Frontal cortex (tissue), 4 donors: Measurements from ENCODE around the gene OTUD5. TPM values are rescaled to one million over a fixed set of nuclear protein-coding genes. Genes with fewer than 3 reads are reported as not detected.
A peak's percentile ranks its signal among the peaks of the same experiment; 100 is the strongest.

Experiments
- DNase-seq, 2 donors: peaks; one replicate each; pipeline ENCODE4 v3.0.0; 2012; ENCODE audit warnings: low spot score in 2 of 2
- FAIRE-seq: peaks from 2 replicates; lab custom pipeline; 2012; peaks lifted over from hg19 to GRCh38; lab: Jason Lieb, UNC
- total RNA-seq: library from RNA; depleted of rRNA; stranded (reverse); fragments of >200 nt; gene quantifications from one replicate; pipeline ENCODE4 v1.2.3, GENCODE V29; 2014
- donor health status: control.
- donor health status: control.
- donor health status: control.

OTUD5 gene
- total RNA-seq, 1 donor from 2014 or later, result 17.1 TPM

DNA sequence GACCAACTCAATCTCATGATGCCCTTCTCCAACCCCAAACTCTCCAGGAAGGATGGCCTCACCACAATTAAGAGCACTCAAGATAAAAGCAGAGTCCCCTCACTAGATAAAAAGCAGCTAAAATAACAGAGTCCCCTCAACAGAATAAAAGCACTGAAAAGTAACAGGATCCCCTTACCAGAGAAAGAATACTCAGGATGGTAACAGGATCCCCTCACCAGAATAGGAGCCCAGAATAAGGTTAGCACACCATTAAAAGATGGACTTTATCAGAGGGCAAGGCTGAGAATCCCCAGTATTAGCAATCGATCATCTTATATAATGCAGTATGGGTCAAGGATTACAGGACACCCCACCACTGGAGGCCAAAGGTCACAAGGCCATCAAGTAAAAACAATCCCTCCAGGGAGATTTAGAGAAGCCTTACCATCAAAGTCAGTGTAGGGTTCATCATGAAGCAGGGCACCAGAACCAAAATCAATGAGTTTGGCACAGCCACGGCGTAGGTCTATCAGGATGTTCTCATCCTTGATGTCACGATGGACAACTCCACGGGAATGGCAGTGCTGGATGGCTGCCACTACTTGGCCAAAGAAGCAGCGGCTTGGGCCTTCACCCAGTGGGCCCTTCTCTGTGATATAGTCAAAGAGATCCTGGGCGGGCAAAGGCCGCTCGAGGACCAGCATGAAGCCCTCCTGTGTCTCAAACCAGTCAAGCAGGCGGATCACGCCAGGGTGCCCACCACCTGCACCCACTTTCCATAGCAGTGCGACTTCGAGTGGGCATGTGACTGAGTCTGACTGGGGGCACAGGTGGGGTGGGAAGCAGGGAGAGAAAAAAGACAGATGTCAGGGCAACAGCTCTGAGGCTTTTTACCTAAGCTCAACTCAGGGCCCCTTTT lies 42.6 kb downstream of the OTUD5 start:
- DNase-seq (no peak), FAIRE-seq (no peak)

DNA sequence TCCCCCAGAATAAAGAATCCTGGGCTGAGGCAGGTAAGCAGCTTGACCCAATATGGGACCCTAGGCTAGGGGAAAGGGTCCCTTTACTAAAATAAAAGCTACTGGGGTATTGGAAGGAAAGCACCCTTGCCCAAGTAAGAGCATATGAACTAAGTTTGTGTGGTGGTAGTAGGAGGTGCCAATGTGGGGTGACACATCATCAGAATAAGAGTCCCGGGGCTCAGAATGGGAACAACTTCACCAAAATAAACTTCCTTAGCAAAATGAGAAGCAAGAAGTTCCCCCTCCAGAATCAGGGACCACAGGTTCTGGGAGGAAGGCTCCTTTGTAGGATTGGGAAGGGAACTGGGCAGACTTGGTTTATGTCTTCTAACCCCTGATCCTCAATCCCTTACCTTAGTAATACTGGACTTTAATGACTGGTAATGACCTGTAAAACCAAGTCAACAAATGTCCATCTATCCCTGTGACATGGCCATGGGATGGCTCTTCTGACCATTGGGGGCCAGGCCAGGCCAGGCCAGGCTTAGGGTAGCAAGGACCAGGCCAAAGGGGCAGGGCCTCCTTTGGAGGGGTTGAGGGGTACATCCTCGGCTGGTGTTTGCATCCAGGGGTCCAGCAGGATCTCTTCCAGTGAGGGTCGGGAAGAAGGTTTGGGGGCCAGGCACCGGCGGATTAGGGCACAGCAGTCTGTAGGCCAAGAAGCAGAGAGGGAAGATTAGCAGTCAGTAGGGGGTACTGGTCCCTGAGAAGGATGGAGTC lies 43.6 kb downstream of the OTUD5 start:
- DNase-seq, result no peak
- FAIRE-seq, result no peak

DNA sequence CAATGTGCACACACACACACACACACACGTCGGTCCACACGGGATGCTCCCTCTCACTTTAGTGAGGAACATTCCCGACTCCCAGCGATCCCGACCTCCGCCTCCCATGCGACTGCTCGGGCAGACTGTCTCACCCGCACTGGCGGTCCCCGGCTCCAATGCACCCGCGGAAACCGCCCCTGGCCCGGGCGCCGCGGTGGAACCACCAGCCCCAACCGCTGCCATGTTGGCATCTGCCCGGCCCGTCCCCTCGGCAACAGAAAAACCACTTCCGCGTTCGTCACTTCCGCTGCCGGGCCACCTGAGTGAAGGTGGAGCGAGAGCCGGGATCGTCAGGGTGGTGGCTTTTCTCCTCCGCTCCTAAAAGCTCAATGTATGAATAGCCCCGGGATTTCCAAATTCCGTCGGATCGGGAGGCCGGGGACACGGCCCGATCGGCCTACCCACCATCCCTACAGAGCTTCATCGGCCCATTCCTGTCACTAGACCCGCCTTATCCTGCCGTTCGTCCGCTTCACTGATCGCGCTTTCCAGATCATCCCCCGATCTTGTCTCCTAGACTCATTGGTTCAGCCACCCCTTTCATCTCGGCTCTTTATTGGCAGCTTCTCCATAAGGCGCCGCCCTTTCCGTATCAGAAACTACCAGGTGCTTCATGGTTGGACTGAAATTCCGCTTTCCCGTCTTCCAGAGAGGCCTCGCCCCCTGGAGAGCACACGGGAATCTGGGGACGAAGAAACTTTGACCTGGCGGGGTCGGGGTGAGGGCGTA lies 45.8 kb downstream of the OTUD5 start, which contains the start of gene SLC35A2:
TSS of gene SLC35A2 (minus strand) at position 235 of the 771 bp plus-strand sequence. CDS start at position 225, 10 bp downstream.
- DNase-seq (peak; percentile 75 to 81), FAIRE-seq (no peak)

DNA sequence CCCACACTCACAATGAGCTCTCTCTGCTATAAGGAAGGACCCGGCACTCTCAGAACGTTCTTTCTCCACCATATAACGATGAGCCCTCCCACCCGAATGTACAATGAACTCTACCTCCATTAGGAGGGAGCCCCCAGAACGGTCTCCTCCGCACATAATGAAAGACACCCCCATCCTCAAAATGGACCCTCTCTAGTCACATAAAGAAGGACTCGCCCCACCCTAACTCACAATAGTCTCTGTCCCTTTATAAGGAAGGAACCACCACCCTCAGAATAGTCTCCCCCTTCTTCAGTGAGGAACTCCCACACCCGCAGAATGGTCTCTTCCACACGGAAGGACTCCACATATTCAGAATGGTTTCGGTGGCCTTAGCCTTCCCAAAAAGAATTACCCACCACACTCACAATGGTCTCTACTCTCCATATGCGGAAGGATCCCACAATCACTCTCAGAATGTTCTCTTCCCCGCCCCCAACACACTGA lies 46.4 kb downstream of the OTUD5 start:
- DNase-seq, result no peak

DNA sequence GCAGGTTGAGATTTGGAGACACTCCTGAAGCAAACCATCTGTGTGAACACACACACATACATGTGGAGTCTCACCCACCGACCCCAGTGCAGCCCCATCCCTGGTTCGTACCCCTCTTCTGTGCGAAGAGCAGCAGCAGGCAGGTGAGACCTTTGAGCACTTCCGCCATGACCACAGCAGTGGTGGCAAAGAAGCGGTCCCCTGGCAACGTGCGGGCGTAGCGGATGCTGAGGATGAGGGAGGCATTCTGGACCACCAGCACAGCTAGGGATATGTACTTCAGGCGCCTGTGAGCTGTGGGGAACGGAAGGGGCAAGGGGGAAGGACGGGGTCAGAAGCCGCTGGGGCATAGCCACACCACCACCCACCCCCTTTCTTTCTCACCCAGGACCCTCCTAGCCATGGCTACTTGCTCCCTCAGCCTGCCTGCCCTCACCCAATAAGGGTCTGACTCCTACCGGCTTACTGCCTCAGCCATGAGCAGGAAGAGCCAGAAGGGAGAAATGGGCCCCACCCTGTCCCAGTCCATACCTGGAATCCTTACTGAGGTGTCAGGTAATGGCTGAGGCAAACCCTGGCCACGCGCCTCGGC lies 47.6 kb downstream of the OTUD5 start:
- no peak for FAIRE-seq
- DNase-seq, result no peak

More for the DNA sequence above, 46.4 kb downstream of the OTUD5 start:
- no peak for FAIRE-seq

DNA sequence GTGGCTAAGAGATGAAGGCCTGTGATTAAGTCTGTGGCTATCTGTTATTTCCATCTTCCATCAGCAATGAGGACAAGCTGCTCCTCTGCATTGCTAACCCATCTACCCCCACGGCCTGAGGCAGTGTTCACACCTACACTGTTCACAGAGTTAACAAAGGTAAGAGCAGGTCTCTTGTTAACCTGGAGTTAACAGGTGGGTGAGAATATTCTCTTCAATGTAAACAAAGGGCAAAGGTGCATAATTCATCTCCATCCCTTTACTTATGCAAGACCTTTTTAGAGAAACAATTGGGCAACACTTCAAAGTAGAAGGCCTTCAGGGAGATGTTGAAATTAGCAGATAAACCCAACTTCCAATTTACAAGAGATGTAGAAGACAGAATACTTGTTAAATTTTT lies 48.8 kb downstream of the OTUD5 start:
- FAIRE-seq (no peak), DNase-seq (no peak)

DNA sequence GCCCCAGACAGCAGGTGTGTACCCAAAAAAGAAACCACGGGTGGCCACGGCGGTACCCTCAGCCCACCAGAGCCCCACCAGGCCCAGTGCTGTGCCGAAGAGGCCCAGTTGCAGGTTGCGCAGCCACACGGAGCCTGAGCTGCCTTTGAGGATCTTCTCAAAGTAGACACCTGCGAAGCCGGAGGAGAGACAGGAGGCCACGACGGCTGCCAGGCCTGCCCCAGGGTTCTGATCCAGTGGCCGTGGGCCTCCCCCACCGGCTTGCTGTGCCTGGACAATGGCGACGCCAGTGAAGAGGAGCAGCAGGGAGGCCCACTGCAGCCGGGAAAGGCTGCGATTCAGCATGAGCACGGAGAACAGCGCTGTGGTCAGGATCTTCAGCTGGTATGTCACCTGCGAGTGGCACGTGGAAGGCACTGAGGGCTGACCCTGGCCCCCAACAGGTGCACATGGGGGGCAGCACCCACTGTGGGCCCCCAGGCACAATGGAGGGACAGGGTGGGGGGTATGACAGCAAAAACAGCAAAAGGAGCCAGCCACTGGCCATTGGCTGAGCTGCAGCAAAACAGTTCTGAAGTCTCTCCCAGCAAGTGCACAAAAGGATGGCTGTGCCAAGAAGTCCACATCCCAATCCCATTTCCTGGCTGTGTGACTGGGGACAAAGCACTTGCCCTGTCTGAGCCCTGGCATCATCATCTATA lies 52.2 kb downstream of the OTUD5 start:
- no peak for DNase-seq
- no peak for FAIRE-seq

DNA sequence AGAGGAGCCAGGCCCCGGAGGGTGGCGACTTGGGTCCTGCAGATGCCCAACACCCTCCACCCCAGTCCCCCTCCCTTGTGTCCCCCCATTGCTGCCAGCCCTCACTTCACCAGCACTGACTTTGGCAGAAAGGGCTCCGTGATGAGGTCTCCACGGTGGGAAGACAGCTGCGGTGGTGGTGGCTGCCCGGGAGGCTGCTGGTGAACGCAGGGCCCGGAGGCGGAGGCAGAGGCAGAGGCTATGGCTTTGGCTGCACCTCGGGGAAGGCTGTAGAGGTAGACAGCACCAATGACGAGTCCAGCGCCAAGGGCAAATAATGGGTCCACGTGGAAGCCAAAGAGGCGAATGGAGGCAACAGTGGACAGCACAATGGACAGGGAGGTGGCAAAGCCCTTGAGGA lies 52.8 kb downstream of the OTUD5 start:
- FAIRE-seq, result no peak
- no peak for DNase-seq

DNA sequence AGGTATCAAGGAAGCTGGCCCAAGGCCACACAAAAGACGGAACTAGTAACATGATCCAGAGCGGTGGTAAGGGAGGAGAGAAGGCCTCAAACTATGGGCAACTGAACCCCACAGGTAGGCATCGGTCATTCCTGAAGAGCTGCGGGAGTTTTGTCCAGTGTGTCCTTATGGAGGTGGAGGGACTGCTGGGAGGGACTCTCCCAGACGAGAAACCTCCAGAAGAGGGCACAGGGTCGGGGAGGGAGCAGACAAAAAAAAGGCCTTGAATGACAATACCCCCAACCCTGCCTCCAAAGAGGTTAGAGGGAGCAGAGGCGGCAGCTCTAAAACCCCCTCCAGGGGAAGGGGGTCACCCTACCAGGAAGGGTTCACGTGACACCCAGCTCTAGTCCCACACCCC lies 53.2 kb downstream of the OTUD5 start:
- FAIRE-seq (no peak), DNase-seq (no peak)

DNA sequence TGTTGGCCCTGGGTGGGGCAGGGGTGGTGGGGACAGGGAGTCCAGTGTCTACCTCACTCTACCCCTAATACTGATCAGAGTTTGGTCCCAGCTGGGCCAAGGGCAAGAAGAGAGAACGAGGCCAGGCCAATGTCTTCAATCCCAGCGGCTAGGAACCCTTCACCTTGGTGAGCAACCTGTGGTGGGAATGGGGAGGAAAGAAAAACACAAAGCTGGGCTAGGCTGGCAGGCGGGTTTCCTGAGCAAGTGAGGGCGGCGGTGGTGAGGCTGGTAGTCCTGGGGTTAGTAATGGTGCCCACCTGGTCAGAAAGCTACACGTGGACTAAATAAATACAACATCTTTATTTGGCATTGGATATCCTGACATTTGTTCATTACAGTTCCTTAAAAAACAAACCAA lies 54.1 kb downstream of the OTUD5 start:
- DNase-seq (no peak), FAIRE-seq (no peak)

DNA sequence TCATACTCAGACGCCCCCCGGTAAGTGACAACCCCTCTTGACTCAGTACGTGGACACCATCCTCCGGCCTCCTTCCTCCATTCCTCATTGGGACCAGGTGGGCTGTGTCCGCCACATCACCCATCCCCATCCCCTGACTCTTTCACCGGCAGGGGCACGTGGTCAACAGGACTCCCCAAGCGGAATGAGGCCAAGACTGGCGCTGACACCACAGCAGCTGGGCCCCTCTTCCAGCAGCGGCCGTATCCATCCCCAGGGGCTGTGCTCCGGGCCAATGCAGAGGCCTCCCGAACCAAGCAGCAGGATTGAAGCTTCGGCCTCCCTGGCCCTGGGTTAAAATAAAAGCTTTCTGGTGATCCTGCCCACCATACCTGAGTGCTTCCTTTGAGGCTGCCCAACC lies 54.6 kb downstream of the OTUD5 start:
- FAIRE-seq, result no peak

DNA sequence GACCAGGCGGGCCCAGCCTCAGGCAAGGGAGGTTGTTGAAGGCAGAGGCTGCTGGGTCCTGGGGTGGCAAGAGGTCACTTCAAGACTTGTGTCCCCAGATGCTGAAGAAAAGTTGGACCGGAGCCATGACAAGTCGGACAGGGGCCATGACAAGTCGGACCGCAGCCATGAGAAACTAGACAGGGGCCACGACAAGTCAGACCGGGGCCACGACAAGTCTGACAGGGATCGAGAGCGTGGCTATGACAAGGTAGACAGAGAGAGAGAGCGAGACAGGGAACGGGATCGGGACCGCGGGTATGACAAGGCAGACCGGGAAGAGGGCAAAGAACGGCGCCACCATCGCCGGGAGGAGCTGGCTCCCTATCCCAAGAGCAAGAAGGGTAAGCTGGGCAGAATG lies 55.3 kb downstream of the OTUD5 start:
- no peak for DNase-seq
- FAIRE-seq, result no peak

More for the DNA sequence above, 54.6 kb downstream of the OTUD5 start:
- no peak for DNase-seq

DNA sequence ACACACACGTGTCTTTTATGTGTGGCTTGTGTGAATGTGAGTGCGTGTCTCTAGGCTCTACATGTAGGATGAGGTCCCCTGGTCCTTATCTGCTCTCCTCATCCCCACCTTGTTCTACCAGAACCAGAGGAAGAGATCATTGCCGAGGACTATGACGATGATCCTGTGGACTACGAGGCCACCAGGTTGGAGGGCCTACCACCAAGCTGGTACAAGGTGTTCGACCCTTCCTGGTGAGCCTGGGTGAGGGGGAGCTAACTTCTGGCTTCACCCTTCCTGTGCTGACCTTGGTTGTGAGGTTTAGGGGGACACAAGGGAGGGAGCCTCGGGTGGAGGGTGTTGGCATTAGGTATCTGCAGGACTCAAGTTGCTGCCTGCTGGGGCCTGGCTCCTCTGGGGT lies 56.3 kb downstream of the OTUD5 start:
- DNase-seq (no peak), FAIRE-seq (no peak)

DNA sequence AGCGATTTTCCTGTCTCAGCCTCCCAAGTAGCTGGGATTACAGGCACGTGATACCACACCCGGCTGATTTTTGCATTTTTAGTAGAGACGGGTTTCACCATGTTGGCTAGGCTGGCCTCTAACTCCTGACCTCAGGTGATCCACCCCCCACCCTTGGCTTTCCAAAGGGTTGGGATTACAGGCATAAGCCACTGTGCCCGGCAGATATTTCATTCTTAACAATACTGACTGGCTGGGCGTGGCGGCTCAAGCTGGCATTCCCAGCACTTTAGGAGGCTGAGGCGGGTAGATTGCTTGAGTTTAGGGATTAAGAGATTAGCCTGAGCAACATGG lies 58.4 kb downstream of the OTUD5 start:
- DNase-seq (no peak), FAIRE-seq (no peak)

DNA sequence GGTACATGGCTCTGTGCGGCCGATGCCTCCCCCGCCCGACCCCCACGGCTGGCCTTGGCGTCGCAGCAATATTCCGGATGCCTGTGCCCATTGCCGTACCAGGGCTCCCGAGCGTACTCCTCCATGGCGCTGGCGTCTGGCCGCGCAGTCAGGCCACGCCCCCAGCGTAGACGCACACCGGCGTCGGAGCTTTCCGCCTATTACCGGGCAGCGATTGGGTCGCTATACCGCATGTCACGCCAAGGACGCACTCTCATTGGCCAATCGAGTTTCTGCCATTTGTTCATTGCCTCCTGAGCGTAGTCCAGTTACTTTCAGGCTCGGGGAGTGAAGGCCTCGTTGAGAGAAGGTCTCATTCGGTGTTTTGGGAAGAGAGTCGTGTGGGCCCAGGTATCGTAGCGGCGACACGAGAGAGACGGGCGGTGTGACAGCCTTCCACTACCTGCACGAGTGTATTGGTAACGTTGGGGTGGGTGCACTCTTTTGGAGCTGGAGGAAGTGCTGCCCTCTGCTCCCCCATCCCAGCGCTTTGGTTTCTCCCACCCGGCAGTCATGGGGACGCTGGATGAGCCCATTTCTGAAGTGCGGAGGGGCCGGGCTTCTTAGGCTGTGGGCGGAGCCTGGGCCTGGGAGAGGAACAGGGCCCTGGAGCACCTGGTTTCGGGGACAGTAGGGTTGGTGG lies 59.6 kb downstream of the OTUD5 start, which contains the start of the genes PQBP1 and TIMM17B:
TSS of gene PQBP1 (plus strand) at position 306 of the 682 bp plus-strand sequence. CDS start 580 bp downstream, outside the sequence.
TSS of gene TIMM17B (minus strand) at position 144 of the 682 bp plus-strand sequence. CDS start at position 125, 19 bp downstream.
- FAIRE-seq (peak; percentile 23), DNase-seq (peak; percentile 77)

DNA sequence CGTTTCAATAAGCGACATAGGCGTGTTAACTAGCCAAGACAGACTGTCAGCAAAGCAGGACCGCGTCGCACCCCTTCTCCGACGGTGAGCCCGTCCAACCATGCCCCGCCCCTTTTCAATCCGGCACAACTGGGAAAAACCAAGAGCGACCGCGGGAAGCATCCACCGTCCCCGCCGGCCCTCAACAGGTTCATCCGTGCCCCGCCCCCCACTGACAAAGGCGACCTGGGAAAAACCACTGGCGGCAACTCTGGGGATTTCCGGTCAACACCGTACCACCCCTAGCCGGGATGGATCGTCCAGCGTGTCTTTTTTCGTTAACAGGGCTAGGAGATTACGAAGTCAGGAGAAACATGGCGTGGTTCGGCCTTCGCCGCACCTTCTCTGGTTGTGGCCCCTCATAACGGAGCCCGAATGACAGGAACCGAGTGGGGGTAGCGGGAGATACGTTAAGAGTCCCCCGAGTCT lies 60.2 kb downstream of the OTUD5 start:
- DNase-seq (peak in 1 of 2 donors; percentile 36), FAIRE-seq (no peak)

DNA sequence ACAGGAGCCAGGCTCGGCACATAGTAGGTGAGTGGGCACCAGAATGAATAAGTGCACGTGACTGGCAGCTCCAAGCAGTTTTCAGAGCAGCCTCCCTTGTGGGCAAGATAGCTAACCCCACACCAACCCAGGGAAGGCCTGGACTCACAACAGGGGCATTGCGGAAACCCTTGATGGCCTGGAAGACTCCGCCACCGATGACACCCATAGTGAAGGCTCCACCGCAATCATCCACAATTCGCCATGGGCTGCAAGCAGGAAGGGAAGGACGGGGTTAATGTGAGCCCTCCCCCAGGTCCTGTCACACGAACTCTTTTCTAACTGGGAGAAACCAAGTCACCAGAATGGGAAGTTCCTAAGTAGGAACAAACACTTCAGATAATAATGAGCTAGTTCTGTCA lies 60.8 kb downstream of the OTUD5 start:
- DNase-seq (peak in 1 of 2 donors; percentile 7), FAIRE-seq (no peak)

DNA sequence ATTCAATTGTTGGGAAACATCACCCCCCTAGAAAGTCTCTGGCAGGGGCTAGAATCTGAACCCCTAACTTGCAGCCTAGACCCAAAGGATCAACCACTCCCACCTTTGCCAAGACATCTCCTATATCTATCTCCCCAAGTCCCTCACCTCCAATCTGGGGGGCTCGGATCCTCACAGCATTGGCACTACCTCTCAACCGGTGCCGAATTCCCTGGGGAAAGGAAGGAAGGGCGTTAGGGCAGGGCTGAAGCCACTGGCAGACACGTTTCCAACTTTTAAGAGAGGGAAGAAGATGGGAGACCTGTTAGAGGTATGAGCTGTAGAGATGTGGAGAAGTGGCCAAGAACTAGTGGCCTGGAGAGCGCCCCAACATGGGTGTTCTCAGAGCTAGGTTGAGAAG lies 62.5 kb downstream of the OTUD5 start:
- DNase-seq (peak in 1 of 2 donors; percentile 8), FAIRE-seq (no peak)
